ENCODE data around the gene COQ7. TPM values are rescaled to one million over a fixed set of nuclear protein-coding genes. Genes with fewer than 3 reads are reported as not detected.

The COQ7 gene
- total RNA-seq = 9.1 and 16.4 TPM in 2 replicates

GRCh38 chr16:19067349-19068236, at the start of gene COQ7:
TSS of gene COQ7 (plus strand) at chr16:19067614. CDS start at chr16:19067665, 51 bp downstream.

GRCh38 chr16:19113577-19114358, 46.4 kb downstream of the COQ7 start, which contains the start of gene ITPRIPL2:
TSS of gene ITPRIPL2 (plus strand) at chr16:19113964. CDS start at chr16:19114462, 498 bp downstream.

Other genes with a start within 250 kb of the COQ7 start
- 32.6 and 42.5 TPM in 2 replicates for gene SMG1, start 141.2 kb upstream of the COQ7 start, total RNA-seq
- gene TMC7, start 83.7 kb upstream of the COQ7 start, total RNA-seq = 0.06 TPM in 1 of 2 replicates, not detected in the other
- 63.8 and 66.1 TPM in 2 replicates for gene ITPRIPL2, start 46.4 kb downstream of the COQ7 start, total RNA-seq
- gene SYT17, start 100.6 kb downstream of the COQ7 start, total RNA-seq = 0.12 and 0.59 TPM in 2 replicates
- gene CLEC19A, start 218.1 kb downstream of the COQ7 start, total RNA-seq = not detected in 2 replicates